MM.1S (cell line): Measurements from ENCODE around the gene CDC14A.
"Not testable (repeated sequence)": the region's sequence is repeated elsewhere in the genome, so short reads cannot be mapped to it uniquely, and the experiment has no call there.

ENCODE experiments used
- DNase-seq: peaks from one replicate; pipeline ENCODE4 v3.0.0-alpha.2; 2015
- H2AFZ ChIP-seq: fragments of 300-600 bp; sonication (generic); 2 replicates; pipeline ENCODE4 v1.6.0; 2016; ENCODE audit warnings: antibody characterized with exemption, low read length
- H3F3A ChIP-seq: fragments of 300-600 bp; sonication (generic); 2 replicates; pipeline ENCODE4 v1.6.1; 2016; ENCODE audit warnings: mild to moderate bottlenecking, antibody characterized with exemption, low read length, moderate library complexity, mixed read lengths; ENCODE audit not compliant: insufficient read depth
- H3K27ac ChIP-seq: fragments of 300-600 bp; sonication (generic); 2 replicates; pipeline ENCODE4 v1.5.1; 2016; ENCODE audit warnings: mild to moderate bottlenecking, low read length
- H3K27me3 ChIP-seq: fragments of 300-600 bp; sonication (generic); replicated peaks from 2 replicates; pipeline ENCODE4 v1.6.0; 2016; ENCODE audit warnings: low read length; ENCODE audit not compliant: insufficient read depth
- H3K36me3 ChIP-seq: fragments of 300-600 bp; sonication (generic); replicated peaks from 2 replicates; pipeline ENCODE4 v1.6.1; 2016; ENCODE audit warnings: mild to moderate bottlenecking, low read length, mixed read lengths; ENCODE audit not compliant: insufficient read depth
- H3K4me1 ChIP-seq: fragments of 300-600 bp; sonication (generic); 2 replicates; pipeline ENCODE4 v1.6.1; 2016; ENCODE audit warnings: low read length, mixed read lengths
- H3K4me2 ChIP-seq: fragments of 300-600 bp; sonication (generic); 2 replicates; pipeline ENCODE4 v1.6.0; 2016; ENCODE audit warnings: low read depth, low read length
- H3K4me3 ChIP-seq: fragments of 300-600 bp; sonication (generic); 2 replicates; pipeline ENCODE4 v1.5.1; 2016; ENCODE audit warnings: low read length, mixed read lengths
- H3K79me2 ChIP-seq: fragments of 300-600 bp; sonication (generic); 2 replicates; pipeline ENCODE4 v1.6.1; 2016; ENCODE audit warnings: mixed run types, low read length, mixed read lengths
- H3K9ac ChIP-seq: fragments of 300-600 bp; sonication (generic); 2 replicates; pipeline ENCODE4 v1.6.1; 2016; ENCODE audit warnings: low read length, mixed read lengths
- H3K9me2 ChIP-seq: fragments of 300-600 bp; sonication (generic); replicated peaks from 2 replicates; pipeline ENCODE4 v1.6.1; 2016; ENCODE audit warnings: mild to moderate bottlenecking, low read length, mixed read lengths; ENCODE audit not compliant: insufficient read depth
- H3K9me3 ChIP-seq: fragments of 300-600 bp; sonication (generic); replicated peaks from 2 replicates; pipeline ENCODE4 v1.6.1; 2016; ENCODE audit warnings: mild to moderate bottlenecking, low read length, mixed read lengths; ENCODE audit not compliant: insufficient read depth
- H4K20me1 ChIP-seq: fragments of 300-600 bp; sonication (generic); 2 replicates; pipeline ENCODE4 v1.6.1; 2016; ENCODE audit warnings: mild to moderate bottlenecking, low read length, moderate library complexity, mixed read lengths; ENCODE audit not compliant: insufficient read depth
- CTCF ChIP-seq: fragments of 300-600 bp; sonication (generic); IDR thresholded peaks from 2 replicates; pipeline ENCODE4 v1.5.1; 2016; ENCODE audit warnings: antibody characterized with exemption, low read length, mixed read lengths
- EZH2 ChIP-seq: fragments of 300-600 bp; sonication (generic); optimal IDR thresholded peaks from 2 replicates; pipeline ENCODE3; 2017; ENCODE audit warnings: low read depth, mild to moderate bottlenecking, antibody characterized with exemption, low read length, mixed read lengths
- EZH2phosphoT487 ChIP-seq: fragments of 300-600 bp; sonication (generic); IDR thresholded peaks from 2 replicates; pipeline ENCODE4 v1.6.1; 2018; ENCODE audit warnings: antibody characterized with exemption, low read length

The CDC14A gene

DNA sequence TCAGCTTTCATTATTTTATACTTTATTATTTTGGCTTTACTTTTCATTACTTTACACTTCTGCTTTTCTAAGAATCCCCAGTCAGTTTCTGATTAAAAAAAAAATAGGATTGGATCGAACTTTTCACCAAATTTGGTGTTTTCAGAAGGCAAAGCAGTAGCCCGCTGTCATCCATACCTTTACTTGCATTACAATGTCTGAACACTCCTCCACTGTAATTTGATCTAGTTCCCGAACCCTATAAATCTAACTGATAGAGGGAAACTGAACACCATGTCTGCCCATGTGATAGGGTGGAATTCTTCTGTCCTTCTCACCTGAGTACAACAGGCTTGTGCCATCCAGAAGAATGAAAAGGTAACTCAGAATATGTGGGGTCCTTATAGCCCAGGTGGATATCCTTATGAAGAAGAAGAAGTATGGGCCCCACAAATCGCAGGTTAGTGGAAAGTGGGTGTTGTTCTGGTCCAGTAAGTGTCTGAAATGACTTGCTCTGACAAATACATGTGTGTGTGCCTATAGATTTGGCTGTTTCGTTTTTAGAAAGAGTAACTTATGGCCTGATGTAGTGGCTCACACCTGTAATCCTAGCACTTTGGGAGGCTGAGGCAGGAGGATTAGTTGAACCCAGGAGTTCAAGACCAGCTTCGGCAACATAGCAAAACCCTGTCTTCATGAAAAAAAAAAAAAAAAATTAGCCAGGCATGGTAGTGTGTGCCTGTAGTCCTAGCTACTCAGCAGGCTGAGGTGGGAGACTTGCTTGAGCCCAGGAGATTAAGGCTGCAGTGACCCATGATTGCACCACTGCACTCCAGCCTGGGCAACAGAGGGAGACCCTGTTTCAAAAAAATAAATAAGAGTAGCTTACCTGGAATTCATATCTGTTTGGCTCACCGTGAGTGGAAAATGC, 26.6 kb upstream of the CDC14A start:
- Histone ChIP-seq H3F3A (no peaks in the 10 kb centered on the region), H3K4me3 (no peak overlapping the region), H3K9me3 (no peaks in the 10 kb centered on the region), H3K4me1 (no peaks in the 10 kb centered on the region), H2AFZ (no peak overlapping the region), H3K36me3 (no peaks in the 10 kb centered on the region), H3K27ac (no peak overlapping the region), H3K9ac (no peak overlapping the region), H3K27me3 (no peaks in the 10 kb centered on the region), H3K9me2 (no peaks in the 10 kb centered on the region), H3K79me2 (no peaks in the 10 kb centered on the region), H4K20me1 (no peaks in the 10 kb centered on the region), H3K4me2 (no peak overlapping the region)
- TF ChIP-seq CTCF: no peak
- TF ChIP-seq EZH2phosphoT487: no peak
- no peak for DNase-seq

GRCh38 chr1:100326325-100326670, 26.0 kb upstream of the CDC14A start:
- H2AFZ ChIP-seq, H3K79me2 ChIP-seq, H3K4me3 ChIP-seq, H3K4me2 ChIP-seq, H3K36me3 ChIP-seq, H3F3A ChIP-seq, H3K9ac ChIP-seq, H3K27ac ChIP-seq, H3K4me1 ChIP-seq, DNase-seq, H3K27me3 ChIP-seq, H3K9me3 ChIP-seq, H3K9me2 ChIP-seq, H4K20me1 ChIP-seq: not testable (repeated sequence)

GRCh38 chr1:100328133-100328532, 24.2 kb upstream of the CDC14A start:
- Histone ChIP-seq H3K9me2 (no peaks in the 10 kb centered on the region), H3K27ac (no peak overlapping the region), H3K27me3 (no peaks in the 10 kb centered on the region), H3K79me2 (no peaks in the 10 kb centered on the region), H3K4me1 (no peaks in the 10 kb centered on the region), H3K9ac (no peak overlapping the region), H3K36me3 (no peaks in the 10 kb centered on the region), H3K4me2 (no peak overlapping the region), H3K4me3 (no peak overlapping the region), H2AFZ (no peak overlapping the region), H4K20me1 (no peaks in the 10 kb centered on the region), H3K9me3 (no peaks in the 10 kb centered on the region), H3F3A (no peaks in the 10 kb centered on the region)
- no peak for DNase-seq
- no peak for TF ChIP-seq EZH2phosphoT487
- no peak for TF ChIP-seq EZH2
- no peak for TF ChIP-seq CTCF

- not testable (repeated sequence) for H3K4me2 ChIP-seq, H4K20me1 ChIP-seq, H3K27ac ChIP-seq, H3K27me3 ChIP-seq, H3K4me3 ChIP-seq, H3K79me2 ChIP-seq, H3K9ac ChIP-seq, H3K9me3 ChIP-seq, H3K4me1 ChIP-seq, H2AFZ ChIP-seq, H3F3A ChIP-seq, DNase-seq, H3K9me2 ChIP-seq, H3K36me3 ChIP-seq
Observed at GRCh38 chr1:100331146-100331545, 21.2 kb upstream of the CDC14A start.
